ENCODE measurements around the gene ALK.

- TF ChIP-seq POLR2AphosphoS5 (IDR thresholded peaks at IDR 0.05), result no peak
- no peak for TF ChIP-seq CTCF (IDR thresholded peaks at IDR 0.05)
- TF ChIP-seq POLR2A (IDR thresholded peaks at IDR 0.05), result no peak
- TF ChIP-seq EP300 (IDR thresholded peaks at IDR 0.05), result no peak
Observed at GRCh38 chr2:29847886-29848285, 73.5 kb downstream of the ALK start.
